Measurements from ENCODE around the gene GJA8. TPM values are rescaled to one million over a fixed set of nuclear protein-coding genes. Genes with fewer than 3 reads are reported as not detected.

Gene GJA8
- total RNA-seq, result not detected in 2 replicates

DNA sequence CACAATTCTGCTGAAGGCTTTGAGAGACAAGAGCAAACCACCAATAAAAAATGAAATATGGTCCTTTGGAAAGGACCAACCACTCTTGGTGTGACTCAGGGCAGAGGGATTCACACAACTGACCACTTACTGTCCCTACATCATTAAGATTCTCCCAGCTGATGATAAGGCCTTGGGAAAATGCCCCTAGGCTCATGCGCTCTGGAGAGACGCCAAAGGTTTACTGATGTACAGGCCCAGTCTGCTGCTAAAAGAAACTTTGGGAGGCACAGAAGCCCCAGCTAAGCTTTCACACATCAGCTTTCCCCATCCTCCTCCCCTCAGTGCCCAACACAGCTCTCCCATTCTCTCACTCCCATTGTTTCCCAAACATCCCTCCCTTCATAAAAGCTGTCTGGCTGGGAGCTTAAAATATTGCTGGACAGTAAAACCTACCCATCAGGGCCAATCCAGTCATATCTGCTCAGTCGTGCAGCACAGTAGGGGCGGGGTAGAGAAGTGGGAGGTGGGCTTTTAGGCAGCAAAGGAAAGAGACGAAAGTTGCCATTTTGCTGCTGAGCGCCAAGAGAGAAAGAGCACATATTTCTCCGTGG lies at the start of gene GJA8:
TSS of gene GJA8 (plus strand) at position 543 of the 593 bp plus-strand sequence. CDS start 5,161 bp downstream, outside the sequence.

DNA sequence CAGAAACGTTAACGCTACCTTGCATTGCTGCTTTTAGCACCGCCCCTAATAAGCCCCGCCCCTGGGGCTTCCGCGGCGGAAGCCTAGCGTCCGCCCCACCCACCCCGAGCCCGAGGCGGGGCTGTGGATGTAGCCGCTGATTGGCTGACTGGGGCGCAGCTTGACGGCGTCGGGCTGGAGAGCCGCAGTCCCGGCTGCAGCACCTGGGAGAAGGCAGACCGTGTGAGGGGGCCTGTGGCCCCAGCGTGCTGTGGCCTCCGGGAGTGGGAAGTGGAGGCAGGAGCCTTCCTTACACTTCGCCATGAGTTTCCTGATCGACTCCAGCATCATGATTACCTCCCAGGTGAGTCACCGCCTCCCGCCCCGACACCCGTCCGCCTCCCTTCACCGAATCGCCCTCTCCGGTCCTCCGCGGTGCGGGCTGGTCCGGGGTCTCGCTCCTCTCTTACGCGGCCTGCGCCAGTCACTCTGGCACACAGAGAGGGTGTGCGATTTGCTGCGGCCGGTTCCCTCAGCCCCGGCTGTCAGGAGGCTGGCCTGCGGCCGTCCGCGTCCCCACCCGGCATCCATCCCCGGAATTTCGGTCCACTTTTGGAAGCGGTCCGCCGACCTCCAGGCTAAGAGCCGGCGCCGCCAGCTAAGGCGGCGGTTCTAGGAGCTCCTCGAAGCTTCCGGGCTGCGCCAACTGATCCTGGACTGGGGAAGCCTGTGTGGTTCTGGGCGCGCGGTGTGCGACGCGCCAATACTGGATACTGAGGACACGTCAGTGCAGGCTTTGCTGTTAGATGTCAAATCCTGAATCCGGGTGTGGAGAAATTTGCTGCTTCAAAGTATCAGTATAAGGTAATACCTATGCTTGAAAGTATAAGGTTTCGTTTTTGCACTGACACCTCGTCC lies 25.9 kb downstream of the GJA8 start, which contains the start of gene GPR89B:
TSS of gene GPR89B (plus strand) at position 185 of the 897 bp plus-strand sequence. CDS start at position 302, 117 bp downstream.

Other genes starting within 250 kb of the GJA8 start
- gene ACP6, start 232.3 kb upstream of the GJA8 start, total RNA-seq, result 1.9 and 4.4 TPM in 2 replicates
- under 0.01 TPM in 1 of 2 replicates, not detected in the other for gene GJA5, start 142.2 kb upstream of the GJA8 start, total RNA-seq
- 16.0 and 22.9 TPM in 2 replicates for gene GPR89B, start 25.6 kb downstream of the GJA8 start, total RNA-seq
- 4.6 and 4.9 TPM in 2 replicates for gene NBPF11, start 249.5 kb downstream of the GJA8 start, total RNA-seq